Fibroblast of skin of left quadriceps (primary cell): Measurements from ENCODE around the gene CGN.

ENCODE experiments used
- DNase-seq, 2 experiments: peaks; one replicate each; pipeline ENCODE4 v3.0.0-alpha.2; 2013; ENCODE audit warnings: low read depth in 2 of 2

Gene CGN

GRCh38 chr1:151499930-151500329, 11.3 kb upstream of the CGN start:
- no peak for DNase-seq

DNA sequence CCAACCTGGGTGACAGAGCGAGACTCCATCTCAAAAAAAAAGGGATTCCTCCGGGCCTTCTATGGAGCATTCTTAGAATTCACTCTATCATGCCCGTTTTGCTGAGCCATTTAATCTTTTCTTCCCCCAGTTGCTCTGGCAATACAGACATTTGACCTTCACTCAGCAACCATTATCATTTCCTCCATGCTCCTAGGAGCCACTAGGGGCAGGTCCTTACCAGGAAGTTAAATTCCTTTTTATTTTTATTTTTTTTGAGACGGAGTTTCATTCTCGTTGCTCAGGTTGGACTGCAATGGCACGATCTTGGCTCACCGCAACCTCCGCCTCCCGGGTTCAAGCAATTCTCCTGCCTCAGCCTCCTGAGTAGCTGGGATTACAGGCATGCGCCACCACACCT, 9.7 kb upstream of the CGN start:
- DNase-seq: no peak

- DNase-seq: no peak
Observed at GRCh38 chr1:151502035-151502700, 9.0 kb upstream of the CGN start.

DNA sequence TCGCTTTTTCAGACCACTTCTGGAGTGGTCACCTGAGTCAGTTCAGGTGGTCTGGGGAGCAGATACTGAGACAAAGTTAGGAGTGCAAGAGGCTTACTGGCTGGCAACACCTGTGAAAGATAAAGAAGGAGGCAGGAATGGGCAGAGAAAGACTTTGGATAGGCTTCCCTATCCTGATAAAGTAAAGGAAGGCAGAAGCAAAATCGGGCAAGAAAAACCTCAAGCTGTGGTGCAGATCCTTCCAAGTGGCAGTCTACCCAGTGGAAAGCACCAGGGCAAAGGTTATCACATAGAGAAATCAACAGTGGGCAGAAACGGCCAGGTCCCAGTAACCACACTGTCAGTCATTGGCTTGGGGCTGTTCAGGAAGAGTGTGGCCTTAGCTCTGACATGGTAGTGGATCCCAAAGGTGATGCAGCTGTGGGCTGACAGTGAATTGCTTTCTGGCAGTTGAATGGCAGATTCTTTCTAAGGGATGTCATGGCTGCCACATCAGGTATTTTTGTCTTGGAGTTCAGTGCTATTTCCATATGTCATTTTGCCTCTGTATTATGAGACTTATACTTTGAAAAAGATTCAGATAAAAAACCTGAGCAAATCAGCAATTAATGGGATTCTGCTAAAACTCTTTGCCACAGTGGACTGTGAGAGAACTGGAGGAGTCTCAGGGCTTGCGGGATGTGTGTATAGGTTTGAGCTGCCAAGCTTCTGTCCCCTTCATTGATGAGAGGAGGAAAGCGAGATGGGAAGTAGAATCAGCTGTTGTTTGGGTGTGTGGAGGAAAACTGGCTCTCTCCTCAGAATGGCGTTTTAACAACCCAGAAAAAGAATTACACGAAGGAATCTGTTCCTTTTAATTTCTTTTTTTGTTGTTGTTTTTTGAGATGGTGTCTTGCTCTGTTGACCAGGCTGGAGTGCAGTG, 8.1 kb upstream of the CGN start:
- no peak for DNase-seq

DNA sequence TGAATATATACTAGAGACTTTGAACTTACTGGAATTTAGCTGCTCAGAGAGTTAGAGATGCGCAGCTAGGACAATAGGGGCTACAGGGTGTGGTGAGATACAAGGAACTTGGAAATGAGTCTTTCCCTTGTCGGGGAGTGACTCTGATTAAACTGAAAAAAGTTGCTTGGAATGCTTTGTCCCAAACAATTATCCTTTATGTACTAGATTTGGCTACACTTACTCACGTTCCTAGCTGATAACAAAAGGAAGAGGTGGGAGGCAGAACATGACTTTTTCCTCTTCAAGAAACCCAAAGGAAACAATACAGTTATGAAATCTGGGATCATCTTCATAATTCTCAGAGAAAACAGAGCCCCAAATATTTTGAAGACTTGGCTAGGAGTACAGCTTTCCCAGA, 6.9 kb upstream of the CGN start:
- DNase-seq: no peak

DNA sequence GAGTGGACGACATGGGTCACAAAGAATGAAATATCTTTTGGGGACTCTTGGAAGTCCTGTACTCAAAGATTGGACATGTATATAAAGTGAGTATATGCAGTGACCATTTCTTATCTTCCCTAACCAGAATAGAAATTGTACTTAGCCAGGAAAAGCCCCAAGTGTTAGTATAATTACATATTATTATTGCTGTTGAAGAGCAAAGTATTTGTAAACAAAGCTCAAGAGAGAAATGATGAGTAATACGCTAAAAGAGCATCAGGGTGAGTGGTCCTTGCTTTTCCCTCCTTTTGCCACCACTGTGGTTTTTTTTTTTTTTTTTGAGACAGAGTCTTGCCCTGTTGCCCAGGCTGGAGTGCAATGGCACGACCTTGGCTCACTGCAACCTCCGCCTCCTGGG, 6.4 kb upstream of the CGN start:
- no peak for DNase-seq

DNA sequence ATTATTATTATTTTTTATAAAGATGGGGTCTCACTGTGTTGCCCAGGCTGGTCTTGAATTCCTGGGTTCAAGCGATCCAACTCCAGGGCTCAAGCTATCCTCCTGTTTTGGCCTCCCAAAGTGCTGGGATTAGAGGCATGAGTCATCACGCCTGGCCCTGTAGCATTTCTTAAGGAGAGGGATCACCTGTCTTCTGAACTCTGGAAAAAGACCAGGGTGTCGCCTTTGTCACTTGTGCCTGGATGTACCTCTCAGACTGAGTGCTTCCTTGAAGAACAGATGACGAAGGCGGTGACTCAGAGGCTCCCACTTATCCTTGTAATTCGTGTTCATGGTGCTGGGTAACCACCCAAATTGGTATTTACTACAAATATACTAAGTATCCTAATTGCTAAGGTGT, 2.4 kb upstream of the CGN start:
- DNase-seq: no peak

- no peak for DNase-seq
Observed at GRCh38 chr1:151509350-151510019, 1.7 kb upstream of the CGN start.

- DNase-seq: no peak
Observed at GRCh38 chr1:151510020-151510405, 1.2 kb upstream of the CGN start.

DNA sequence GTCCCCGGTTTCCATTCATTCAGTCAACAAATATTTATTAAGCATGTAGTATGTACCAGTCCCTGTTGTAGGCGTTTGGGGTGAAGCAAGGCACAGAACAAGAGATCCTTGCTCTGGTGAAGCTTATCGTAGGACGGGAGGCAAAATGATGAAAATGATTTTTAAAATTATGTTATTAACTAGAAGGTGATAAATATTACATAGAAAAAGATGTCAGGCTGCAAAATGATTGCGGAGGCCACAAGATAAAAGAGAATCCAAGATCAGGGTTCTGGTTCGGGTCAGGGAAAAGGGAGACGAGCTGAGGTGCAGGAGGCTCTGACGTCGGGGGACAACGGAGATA, 602 bp upstream of the CGN start:
- no peak for DNase-seq

- DNase-seq: no peak
Observed at GRCh38 chr1:151511636-151512215, 539 bp downstream of the CGN start.

DNA sequence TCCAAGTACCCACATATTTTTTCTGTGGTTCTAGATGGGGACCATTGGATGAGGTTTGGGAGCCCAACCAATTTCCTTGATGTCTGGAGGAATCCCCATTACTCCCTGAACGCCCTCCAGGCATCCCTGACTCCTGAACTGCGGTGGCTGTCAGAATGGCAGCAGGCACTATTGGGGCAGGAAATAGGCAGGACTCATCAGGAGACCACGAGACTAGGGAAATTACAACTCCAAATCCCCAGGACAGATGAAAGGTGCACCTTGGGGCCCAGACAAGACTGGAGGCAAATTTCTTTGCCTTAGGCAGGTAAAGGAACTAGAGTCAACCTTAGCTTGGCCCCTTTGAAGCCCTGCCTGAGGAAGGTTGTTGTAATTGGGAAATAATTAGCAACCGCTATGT, 1.1 kb downstream of the CGN start:
- DNase-seq: no peak

DNA sequence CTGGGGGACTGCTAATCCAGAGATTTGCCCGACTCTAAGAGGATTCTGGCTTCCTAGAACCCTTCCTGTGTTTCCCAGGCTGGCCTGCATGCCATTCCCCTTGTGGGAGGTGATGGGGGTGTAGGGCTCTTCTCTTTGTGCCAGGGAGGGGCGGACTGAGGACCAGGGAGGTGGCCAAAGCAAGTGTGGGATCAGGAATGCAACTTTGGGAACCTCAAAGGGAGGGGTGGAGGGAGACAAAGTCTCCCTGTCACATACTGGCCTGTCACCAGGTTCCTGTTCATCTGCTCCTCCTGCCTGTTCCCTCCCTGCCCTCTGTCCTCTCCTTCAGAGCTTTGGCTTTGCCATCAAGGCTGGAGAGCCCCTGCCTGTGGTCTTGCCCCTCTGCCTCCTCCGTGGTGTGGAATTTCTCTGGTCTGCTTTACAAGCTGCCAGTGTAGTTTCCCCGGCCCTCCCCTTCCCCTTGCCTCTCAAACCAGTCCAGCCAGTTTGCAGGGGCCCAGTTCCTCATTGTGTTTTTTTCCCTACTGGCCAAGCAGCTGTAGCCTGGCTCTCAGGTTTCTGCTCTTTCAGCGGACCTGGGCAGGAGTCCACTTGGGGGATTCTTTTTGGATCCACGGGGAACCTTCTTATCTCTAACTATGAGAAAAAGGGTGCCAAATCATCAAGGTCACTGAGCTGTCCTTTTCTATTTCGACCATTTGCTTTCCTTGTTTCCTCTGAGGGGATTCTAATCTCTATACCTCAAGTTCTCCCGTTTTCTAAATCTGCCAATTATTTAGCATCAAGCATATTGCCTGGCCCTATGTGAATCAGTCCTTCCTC, 1.8 kb downstream of the CGN start:
- no peak for DNase-seq

- DNase-seq: no peak
Observed at GRCh38 chr1:151513626-151514121, 2.5 kb downstream of the CGN start.

DNA sequence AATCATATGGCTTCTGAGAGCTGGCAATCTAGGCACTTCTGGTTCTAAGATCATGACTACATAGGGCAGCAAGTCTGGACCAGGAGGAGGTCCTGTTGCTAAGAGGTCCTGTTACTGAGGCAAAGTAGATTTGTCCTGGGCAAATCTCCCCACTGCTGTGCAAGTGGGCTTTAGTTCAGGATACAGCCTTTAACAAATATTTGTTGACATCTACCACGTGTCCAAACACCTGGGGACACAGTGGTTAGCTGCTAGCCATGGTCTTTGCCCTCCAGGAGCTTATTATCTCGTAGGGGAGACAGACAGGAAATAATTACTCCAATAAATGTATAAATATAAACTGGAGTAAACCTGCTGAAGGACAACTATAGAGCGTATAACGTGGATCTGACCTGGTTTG, 3.2 kb downstream of the CGN start:
- DNase-seq: no peak

DNA sequence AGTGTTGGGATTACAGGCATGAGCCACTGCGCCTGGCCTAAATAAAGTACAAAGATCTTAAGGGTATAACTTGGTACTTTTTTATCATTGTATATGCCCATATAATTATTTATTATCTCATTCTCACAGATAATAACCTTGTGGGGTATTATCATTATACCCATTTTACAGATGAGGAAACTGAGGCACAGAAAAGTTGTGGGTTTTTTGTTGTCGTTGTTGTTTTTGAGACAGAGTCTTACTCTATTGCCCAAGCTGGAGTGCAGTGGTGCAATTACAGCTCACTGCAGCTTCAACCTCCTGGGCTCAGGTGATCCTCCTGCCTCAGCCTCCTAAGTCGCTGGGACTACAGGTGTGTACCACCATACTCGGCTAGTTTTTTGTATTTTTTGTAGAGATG, 4.1 kb downstream of the CGN start:
- no peak for DNase-seq

- no peak for DNase-seq
Observed at GRCh38 chr1:151516031-151516511, 4.9 kb downstream of the CGN start.

DNA sequence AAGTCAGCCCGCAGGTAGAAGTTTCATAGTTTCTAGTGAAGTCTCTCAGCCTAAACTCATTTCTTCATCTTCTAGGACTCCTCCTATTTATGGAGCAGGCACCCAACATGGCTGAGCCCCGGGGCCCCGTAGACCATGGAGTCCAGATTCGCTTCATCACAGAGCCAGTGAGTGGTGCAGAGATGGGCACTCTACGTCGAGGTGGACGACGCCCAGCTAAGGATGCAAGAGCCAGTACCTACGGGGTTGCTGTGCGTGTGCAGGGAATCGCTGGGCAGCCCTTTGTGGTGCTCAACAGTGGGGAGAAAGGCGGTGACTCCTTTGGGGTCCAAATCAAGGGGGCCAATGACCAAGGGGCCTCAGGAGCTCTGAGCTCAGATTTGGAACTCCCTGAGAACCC, 7.2 kb downstream of the CGN start:
- DNase-seq: no peak

- DNase-seq: no peak
Observed at GRCh38 chr1:151518936-151519335, 7.7 kb downstream of the CGN start.

DNA sequence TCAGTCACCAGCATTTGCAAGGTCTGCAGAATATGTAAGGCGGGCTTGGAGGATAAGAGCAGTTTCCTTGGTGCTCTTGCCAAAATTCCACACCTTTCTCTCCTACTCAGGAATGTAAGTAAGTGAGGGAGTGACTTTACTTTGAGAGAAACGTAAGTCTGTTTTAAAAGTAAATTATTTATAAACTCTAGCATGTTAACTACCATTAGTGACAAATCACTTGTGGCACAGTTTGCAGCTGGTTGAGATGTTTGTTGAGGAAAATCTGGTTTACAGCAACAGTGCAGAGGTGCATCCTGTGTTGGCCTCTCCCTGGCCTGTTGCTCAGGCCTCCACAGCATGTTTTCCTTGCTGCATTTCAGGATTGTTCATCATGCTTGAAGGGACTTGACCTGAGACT, 8.5 kb downstream of the CGN start:
- DNase-seq: no peak

GRCh38 chr1:151520359-151520758, 9.2 kb downstream of the CGN start:
- no peak for DNase-seq
